HG02571 (cell line): ENCODE measurements around the gene SEMA6A.

ENCODE experiments used
- ATAC-seq: cut with Tn5 transposase; IDR thresholded peaks from one replicate; pipeline ENCODE4 v1.9.1; 2021; ENCODE audit warnings: mild to moderate bottlenecking, moderate library complexity; ENCODE audit not compliant: unreplicated experiment

SEMA6A gene

GRCh38 chr5:116577064-116577788 is 2.6 kb upstream of the SEMA6A start:
- ATAC-seq: peak; percentile 44

DNA sequence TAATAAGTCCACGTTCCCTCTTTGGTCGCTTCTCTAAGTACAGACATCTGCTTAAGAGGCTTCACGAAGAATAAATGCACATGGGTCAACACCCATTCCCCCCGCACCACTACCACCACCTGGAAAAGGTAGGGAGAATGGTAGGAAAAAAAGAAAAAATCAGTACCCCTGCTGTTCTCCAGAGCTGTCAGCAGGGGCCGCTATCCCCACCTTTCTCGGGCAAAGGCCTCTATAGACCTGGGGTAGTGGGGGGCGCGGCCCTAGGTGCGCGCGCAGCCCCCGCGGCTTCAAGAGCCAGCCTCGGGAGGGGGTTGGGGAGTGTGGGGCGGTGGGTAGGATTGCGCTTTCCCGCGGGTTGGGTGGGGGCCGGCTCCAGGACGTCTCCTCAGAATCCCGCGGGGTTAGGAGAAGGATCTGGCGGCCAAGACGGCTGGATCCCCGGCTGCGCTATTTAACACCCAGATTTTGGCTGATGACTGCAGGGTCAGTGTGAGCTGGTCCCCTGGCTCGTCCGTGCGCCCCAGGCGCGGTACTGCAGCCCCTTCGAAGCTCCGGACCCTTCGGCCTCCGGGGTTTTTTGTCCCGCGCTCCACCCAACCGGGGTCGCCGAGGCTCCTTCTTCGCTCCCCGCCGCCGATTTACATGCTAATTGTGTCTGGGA is 1.6 kb upstream of the SEMA6A start:
- ATAC-seq: peak; percentile 42

GRCh38 chr5:116575326-116576052 is 866 bp upstream of the SEMA6A start:
- no peak for ATAC-seq

- no peak for ATAC-seq
These were observed 789 bp downstream of the SEMA6A start for GRCh38 chr5:116573702-116574366.

- ATAC-seq: no peak
These were observed 1.3 kb downstream of the SEMA6A start for GRCh38 chr5:116573279-116573701.

DNA sequence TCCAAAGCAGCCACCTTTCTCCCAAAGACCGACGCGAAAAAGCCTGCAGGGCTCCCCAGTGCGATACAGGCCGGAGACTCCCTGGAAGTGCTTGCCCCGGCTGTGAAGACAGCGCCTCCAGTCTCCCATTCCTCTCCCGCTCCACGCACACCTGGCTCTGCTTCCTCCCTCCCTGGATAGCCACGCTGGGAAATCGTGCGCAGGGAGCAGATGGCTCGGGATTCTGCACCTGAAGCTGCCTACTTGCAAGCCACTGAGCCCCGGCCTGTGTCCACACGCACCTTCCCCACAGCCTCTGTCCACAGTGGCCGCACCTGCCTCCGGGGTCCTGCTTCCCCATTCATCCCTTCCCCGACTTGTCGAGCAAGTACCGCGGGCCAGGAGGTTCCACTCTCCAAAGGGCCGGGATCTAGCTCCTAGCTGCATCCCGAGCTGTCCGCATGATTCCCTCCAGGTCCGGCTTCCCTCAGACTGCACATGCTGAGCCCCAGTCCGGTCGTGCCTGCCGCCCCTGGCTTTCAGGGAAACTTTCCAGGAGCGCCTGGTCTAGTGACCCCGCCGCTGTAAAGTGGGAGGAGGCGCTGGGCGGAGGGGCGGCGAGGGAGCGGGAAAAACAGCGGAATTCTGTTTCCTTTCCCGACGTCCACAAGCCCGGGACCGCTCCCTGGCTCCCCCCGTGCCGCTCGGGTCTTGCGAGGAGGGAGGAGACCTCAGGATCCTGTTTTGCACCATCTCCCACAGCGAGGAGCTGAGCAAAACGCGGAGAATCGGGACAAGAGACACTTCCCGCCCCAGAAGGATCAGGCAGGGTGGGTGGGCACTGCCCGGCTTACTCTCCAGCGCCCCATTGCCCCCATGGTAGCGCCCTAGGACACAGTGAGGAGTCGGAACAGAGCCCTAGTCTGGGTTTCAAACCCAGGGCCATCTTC is 2.0 kb downstream of the SEMA6A start:
- ATAC-seq: no peak

- ATAC-seq: no peak
These were observed 2.9 kb downstream of the SEMA6A start for GRCh38 chr5:116571568-116572349.

DNA sequence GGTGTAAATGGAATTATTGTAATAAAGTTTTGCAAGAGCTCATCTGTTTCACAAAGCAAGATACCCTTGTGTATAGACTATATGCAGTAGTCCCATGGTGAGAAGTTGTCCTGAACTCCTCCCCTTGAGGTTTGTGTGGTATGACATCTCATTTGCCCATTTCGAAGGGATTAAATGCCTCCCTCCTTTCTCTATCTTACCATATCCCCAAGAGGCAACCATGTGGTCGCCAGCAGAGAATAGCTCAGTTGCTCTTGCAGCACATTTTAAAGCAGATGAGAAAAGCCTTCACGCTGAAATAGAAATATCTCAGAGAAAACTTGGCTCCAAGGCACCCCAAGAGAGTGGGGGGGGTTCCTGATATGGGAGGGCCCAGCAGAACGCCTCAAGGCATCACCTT is 4.6 kb downstream of the SEMA6A start:
- no peak for ATAC-seq

DNA sequence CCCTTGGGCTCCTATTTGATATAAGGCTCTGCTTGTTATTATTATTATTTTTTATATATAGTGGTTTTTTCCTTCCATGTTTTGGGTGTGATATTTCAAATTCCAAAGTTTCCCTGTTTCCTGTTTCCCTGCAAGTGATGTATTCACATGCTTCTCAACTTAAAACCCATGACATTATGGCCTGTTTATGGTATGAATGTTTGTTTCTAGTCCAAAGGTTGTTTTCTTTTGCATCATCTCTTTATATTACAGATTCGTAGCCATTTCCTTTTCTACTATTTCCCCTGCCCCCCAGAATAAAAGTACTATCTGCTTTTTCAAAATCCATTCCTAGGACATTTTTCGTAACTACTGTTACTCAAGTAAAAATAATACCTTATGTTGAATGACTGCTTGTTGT is 7.5 kb downstream of the SEMA6A start:
- no peak for ATAC-seq

DNA sequence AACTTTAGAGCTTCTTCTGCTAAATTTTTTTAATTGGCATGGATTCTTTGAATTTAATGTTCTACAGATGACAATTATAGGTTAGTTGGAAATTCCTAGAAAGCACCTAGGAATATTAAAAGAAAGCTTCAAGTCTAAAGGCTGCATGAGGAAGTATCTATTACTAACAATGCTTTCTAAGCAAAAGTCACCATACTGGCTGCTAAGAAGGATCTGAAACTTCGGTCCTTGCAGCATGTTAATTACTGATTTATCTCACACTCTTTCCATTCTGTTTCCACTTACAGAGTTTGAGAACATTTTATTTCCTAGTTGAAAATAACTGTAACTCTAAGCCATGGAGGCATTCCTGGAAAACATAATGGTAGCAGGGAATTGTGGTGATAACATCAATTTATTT is 8.4 kb downstream of the SEMA6A start:
- no peak for ATAC-seq

DNA sequence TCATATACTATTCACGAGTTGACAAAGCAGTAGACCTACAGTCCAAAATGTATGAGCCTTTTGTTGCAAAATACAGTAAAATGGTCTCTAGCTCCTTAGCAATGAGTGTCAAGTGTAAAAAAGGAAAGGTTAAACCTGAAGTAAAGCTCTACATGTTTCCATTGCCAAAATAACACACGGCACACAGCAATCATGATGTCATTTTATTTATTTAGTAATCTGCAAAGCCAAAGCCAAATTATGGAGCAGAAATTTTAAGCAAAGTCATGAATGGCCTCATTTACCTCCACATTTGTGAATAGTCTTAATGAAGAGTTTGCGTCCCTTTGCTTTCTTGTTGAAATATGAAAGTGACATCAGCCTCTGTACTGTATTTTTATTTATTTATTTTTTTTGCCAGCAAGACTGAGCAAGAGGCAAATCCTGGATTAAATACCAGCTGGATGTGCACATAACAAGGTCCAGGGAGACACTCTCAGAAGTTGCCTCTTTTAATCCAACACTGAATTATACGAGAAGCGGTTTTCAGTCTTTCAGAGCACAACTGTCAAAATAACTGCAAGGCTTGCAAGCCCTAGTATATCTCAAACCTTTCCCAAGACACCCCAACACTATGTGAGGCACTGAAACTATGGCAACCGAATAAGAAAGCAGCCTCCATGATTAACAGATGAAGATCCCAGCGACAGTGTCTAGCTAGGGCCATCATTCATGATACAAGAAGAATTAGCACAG is 9.7 kb downstream of the SEMA6A start:
- ATAC-seq: no peak

DNA sequence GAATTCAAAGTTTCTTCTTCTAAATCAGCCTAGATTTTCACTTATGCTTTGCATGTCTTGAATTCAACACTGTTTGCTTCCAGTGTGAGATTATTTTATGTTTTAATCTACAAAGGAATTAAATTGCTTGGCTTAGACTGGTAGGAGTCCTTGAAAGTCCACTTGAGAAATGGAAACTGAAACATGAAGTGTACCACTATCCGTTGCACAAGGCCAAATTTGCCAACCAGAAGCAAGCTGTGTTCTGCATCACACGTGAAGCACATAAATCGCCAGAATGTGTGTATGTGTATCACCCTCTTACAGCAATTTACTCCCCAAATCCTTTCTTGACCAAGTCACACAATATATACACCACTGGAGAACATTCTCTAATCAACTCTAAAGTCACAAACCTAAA is 10.3 kb downstream of the SEMA6A start:
- no peak for ATAC-seq

DNA sequence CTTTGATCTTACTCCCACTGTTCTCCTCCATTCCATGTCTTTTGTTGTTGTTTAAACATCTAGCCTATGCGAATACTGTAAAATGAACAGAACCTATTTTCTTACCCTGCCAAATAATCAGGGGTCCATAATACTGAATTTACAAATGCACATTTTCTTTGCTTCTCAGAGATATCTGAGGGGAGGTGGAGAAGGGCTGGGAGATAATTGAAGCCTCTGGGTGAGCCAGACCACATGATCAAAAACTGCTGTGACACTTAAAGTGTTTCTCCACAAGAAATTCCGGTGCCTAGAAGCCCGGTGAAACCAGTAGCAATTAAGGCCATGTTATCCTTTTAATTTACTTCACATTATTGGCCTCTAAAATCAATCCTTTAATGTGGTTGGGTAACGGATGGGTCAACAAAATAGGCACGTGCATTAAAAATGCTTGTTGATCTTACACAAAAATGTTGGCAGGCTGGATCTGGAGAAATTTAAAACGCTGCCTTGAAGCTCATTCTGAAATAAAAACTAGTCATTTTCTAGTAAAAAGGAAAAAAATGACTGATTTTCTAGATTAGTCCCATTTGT is 10.8 kb downstream of the SEMA6A start:
- no peak for ATAC-seq

DNA sequence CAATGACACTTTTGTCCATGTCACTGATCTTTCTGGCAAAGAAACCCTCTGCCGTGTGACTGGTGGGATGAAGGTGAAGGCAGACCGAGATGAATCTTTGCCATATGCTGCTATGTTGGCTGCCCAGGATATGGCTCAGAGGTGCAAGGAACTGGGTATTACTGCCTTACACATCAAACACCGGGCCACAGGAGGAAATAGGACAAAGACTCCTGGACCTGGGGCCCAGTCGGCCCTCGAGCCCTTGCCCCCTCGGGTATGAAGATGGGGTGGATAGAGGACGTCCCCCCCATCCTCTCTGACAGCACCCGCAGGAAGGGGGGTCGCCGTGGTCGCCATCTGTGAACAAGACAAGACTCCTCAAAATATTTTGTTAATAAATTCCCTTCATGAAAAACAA is 12.0 kb downstream of the SEMA6A start:
- ATAC-seq: no peak

DNA sequence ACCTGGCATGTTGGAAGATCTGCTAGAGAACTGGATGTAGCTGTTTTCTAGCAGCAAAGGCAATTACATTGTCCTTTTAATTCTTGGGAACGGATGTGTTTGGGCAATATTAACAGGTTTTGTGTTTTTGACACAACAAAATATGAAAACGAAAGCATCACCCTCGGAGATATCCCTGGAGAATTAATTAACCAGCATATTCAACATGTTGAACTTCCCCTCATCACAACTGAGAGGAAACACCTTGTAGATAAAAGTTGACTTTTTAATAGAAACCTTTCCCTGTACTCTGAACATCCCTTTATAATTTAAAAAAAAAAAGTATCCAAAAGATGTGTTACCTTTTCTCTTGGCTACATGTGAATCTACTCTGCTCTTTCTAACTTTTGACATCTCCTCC is 13.0 kb downstream of the SEMA6A start:
- ATAC-seq: no peak

- ATAC-seq: no peak
These were observed 14.9 kb downstream of the SEMA6A start for GRCh38 chr5:116559673-116560164.

- no peak for ATAC-seq
These were observed 15.4 kb downstream of the SEMA6A start for GRCh38 chr5:116559239-116559638.

GRCh38 chr5:116557669-116558271 is 16.9 kb downstream of the SEMA6A start:
- no peak for ATAC-seq
